ENCODE measurements around the gene CIB1.

Gene CIB1

GRCh38 chr15:90223441-90224165, 10.1 kb downstream of the CIB1 start:
- in situ Hi-C loops (cut with MboI; ENCODE audit: low pct_unique_long_range_greater_than_20kb, low sequenced_read_pairs, unreplicated experiment) = no loop called here
- no peak for TF ChIP-seq CTCF (IDR thresholded peaks at IDR 0.05; ENCODE audit: extremely low read depth, insufficient read depth, missing control alignments)

GRCh38 chr15:90222547-90222946, 11.2 kb downstream of the CIB1 start:
- DNase-seq (ENCODE audit: low spot score) = no peak
- no peak for TF ChIP-seq CTCF (IDR thresholded peaks at IDR 0.05; ENCODE audit: extremely low read depth, insufficient read depth, missing control alignments)
- in situ Hi-C loops (cut with MboI; ENCODE audit: low pct_unique_long_range_greater_than_20kb, low sequenced_read_pairs, unreplicated experiment) = no loop called here

More at GRCh38 chr15:90223441-90224165, 10.1 kb downstream of the CIB1 start:
- DNase-seq (ENCODE audit: low spot score) = no peak

- peak; percentile 78 for DNase-seq (ENCODE audit: low spot score)
- TF ChIP-seq CTCF (IDR thresholded peaks at IDR 0.05; ENCODE audit: extremely low read depth, insufficient read depth, missing control alignments) = peak; percentile 77
- in situ Hi-C loops (cut with MboI; ENCODE audit: low pct_unique_long_range_greater_than_20kb, low sequenced_read_pairs, unreplicated experiment) = no loop called here
Observed at GRCh38 chr15:90221246-90221900, 12.4 kb downstream of the CIB1 start.

GRCh38 chr15:90219421-90220141, 14.2 kb downstream of the CIB1 start:
- in situ Hi-C loops (cut with MboI; ENCODE audit: low pct_unique_long_range_greater_than_20kb, low sequenced_read_pairs, unreplicated experiment) = loop anchor here (5.0 kb wide), 1 partner anchor 57 kb away; no protein-coding TSS in a partner anchor
- TF ChIP-seq CTCF (IDR thresholded peaks at IDR 0.05; ENCODE audit: extremely low read depth, insufficient read depth, missing control alignments) = peak; percentile 68
- DNase-seq (ENCODE audit: low spot score) = peak; percentile 71

- in situ Hi-C loops (cut with MboI; ENCODE audit: low pct_unique_long_range_greater_than_20kb, low sequenced_read_pairs, unreplicated experiment) = loop anchor here (5.0 kb wide), 1 partner anchor 56 kb away; no protein-coding TSS in a partner anchor
- no peak for DNase-seq (ENCODE audit: low spot score)
- no peak for TF ChIP-seq CTCF (IDR thresholded peaks at IDR 0.05; ENCODE audit: extremely low read depth, insufficient read depth, missing control alignments)
Observed at GRCh38 chr15:90217671-90218394, 15.9 kb downstream of the CIB1 start.

Data from GM13977 (cell line).